Esophagus muscularis mucosa (tissue), 4 donors: ENCODE data around the gene TENM3. TPM values are rescaled to one million over a fixed set of nuclear protein-coding genes. Genes with fewer than 3 reads are reported as not detected.

ENCODE experiments used
- DNase-seq: peaks from one replicate; pipeline ENCODE4 v3.0.0-alpha.2; 2017; ENCODE audit errors: extremely low spot score
- H3K27ac ChIP-seq, 4 donors: fragments of 200-600 bp; sonication (generic); replicated peaks in 1 of 4; 1 replicate in 3 of 4; 2 replicates in 1 of 4; pipeline ENCODE4 v1.5.1; 2016 to 2019; ENCODE audit warnings: mild to moderate bottlenecking in 1 of 4
- H3K27me3 ChIP-seq, 4 donors: fragments of 200-600 bp; sonication (generic); one replicate each; pipeline versions ENCODE4 v1.5.1 to v1.6.0; 2016 to 2019
- H3K36me3 ChIP-seq, 4 donors: fragments of 200-600 bp; sonication (generic); one replicate each; pipeline ENCODE4 v1.5.1; 2016 to 2019
- H3K4me1 ChIP-seq, 4 donors: fragments of 200-600 bp; sonication (generic); one replicate each; pipeline ENCODE4 v1.5.1; 2016 to 2019
- H3K4me3 ChIP-seq, 4 donors: fragments of 200-600 bp; sonication (generic); 1 replicate in 2 of 4; 2 replicates in 2 of 4; pipeline ENCODE4 v1.5.1; 2016 to 2019; ENCODE audit warnings: mild to moderate bottlenecking in 4 of 4, moderate library complexity in 1 of 4
- H3K9me3 ChIP-seq, 4 donors: fragments of 200-600 bp; sonication (generic); 1 replicate in 3 of 4; 2 replicates in 1 of 4; pipeline ENCODE4 v1.5.1; 2016 to 2019
- EP300 ChIP-seq: sonication (generic); formaldehyde crosslinking; IDR thresholded peaks from one replicate; pipeline ENCODE4 v1.6.1; 2017; ENCODE audit warnings: antibody characterized with exemption
- POLR2A ChIP-seq: fragments of 450-650 bp; IDR thresholded peaks from one replicate; pipeline ENCODE4 v1.6.1; 2017; ENCODE audit warnings: antibody characterized with exemption, moderate library complexity, mild to moderate bottlenecking, low read depth
- POLR2AphosphoS5 ChIP-seq, 2 donors: sonication (generic); formaldehyde crosslinking; IDR thresholded peaks; one replicate each; pipeline ENCODE4 v1.6.1; 2017; ENCODE audit warnings: antibody characterized with exemption in 2 of 2
- WGBS: methylation state at CpG from one replicate; pipeline ENCODE4 v1.1.5; 2018; 5-methylcytosine and 5-hydroxymethylcytosine counted together
- intact Hi-C: fragments of 100-400 bp; cut with DNase I; formaldehyde crosslinking; loops from one replicate; pipeline ENCODE4 v1.15.1; 2023
- total RNA-seq, 4 donors: library from RNA; depleted of rRNA; stranded (reverse); fragments of >200 nt; gene quantifications; one replicate each; pipeline versions ENCODE4 v1.1.0 to v1.2.1, GENCODE V29; 2016
- TF ChIP-seq, protein P1 (sequence below), 3 experiments: fragments of 200-600 bp in 2 of 3; fragments of 450-650 bp in 1 of 3; sonication (generic) in 2 of 3; IDR thresholded peaks; one replicate each; pipeline ENCODE4 v1.5.1; 2017 to 2019; ENCODE audit warnings: antibody characterized with exemption in 3 of 3, mild to moderate bottlenecking in 2 of 3, moderate library complexity in 1 of 3

TENM3 gene
- total RNA-seq, 4 donors from 2014 or later = 16.2 to 30.5 (median 28.3) TPM

DNA sequence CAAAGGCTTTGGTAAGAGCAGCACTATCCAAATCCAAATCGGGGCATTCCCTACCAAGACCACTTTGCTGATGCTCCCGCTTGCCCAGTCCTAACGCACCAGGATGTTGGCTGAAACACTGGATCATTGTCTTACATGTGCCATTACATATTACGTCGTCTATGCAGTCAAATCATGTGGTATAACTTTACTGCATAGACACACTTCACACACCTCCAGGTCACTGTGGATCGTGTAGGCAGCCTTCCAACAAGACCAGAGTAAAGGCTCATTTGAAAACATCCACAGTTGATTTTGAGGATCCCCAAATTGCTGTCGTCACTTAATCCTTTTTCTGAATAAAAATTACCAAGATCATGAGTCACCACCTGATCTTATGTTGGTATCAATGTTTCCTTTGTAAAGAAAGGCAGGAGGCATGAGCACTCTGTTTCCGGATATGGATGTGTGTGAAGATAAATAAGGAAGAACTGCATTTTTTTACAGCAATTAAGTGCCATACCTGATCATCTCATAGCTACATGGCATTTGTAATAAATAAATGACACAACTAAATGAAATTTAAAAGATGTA, 18.5 kb downstream of the TENM3 start:
- H3K4me3 ChIP-seq = no peak overlapping the region
- H3K4me1 ChIP-seq = peaks cover 0 to 24% (median 13%) of the 10 kb centered on the region in 4 donors
- TF ChIP-seq, protein P1, sequence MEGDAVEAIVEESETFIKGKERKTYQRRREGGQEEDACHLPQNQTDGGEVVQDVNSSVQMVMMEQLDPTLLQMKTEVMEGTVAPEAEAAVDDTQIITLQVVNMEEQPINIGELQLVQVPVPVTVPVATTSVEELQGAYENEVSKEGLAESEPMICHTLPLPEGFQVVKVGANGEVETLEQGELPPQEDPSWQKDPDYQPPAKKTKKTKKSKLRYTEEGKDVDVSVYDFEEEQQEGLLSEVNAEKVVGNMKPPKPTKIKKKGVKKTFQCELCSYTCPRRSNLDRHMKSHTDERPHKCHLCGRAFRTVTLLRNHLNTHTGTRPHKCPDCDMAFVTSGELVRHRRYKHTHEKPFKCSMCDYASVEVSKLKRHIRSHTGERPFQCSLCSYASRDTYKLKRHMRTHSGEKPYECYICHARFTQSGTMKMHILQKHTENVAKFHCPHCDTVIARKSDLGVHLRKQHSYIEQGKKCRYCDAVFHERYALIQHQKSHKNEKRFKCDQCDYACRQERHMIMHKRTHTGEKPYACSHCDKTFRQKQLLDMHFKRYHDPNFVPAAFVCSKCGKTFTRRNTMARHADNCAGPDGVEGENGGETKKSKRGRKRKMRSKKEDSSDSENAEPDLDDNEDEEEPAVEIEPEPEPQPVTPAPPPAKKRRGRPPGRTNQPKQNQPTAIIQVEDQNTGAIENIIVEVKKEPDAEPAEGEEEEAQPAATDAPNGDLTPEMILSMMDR (IDR thresholded peaks at IDR 0.05) = no peak
- TF ChIP-seq POLR2AphosphoS5 (IDR thresholded peaks at IDR 0.05) = no peak
- TF ChIP-seq POLR2A = no peak
- TF ChIP-seq EP300 = no peak
- DNase-seq = peak; percentile 75
- WGBS = 89% methylated on average over 8 of the region's 8 CpGs
- intact Hi-C loops = no loop called here
- no peak overlapping the region for H3K27ac ChIP-seq
- H3K27me3 ChIP-seq = no peaks in the 10 kb centered on the region
- H3K36me3 ChIP-seq = no peaks in the 10 kb centered on the region
- no peaks in the 10 kb centered on the region for H3K9me3 ChIP-seq

DNA sequence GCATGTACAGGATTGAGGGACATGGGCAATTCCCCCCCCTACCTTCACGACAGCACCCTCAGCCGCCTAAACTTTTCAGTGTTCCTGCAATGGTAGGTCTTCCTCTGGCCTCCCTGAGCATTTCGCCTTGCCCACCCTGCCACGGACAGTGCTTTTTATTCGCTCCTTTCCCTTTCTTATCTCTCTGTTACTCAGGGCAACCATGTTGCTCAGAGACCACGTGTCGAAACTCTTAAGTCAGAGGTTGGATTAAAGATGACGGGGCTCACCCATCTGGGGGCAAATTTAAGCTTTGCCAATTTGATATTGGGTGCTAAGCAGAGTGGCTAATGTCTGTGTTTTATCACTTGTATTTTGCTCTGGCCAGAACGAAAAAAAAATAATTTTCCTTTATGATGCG, 20.4 kb downstream of the TENM3 start:
- intact Hi-C loops = no loop called here
- DNase-seq = peak; percentile 75
- no peaks in the 10 kb centered on the region for H3K9me3 ChIP-seq
- H3K36me3 ChIP-seq = no peaks in the 10 kb centered on the region
- TF ChIP-seq POLR2AphosphoS5 (IDR thresholded peaks at IDR 0.05) (no peak), POLR2A (no peak), EP300 (no peak)
- TF ChIP-seq, protein P1 (IDR thresholded peaks at IDR 0.05) = no peak
- 60% methylated on average over 10 of the region's 10 CpGs for WGBS
- H3K4me1 ChIP-seq = peaks cover 0 to 21% (median 10%) of the 10 kb centered on the region in 4 donors
- H3K27me3 ChIP-seq = no peaks in the 10 kb centered on the region
- H3K27ac ChIP-seq = peak overlapping the region in 2 of 4 donors; percentile 12 to 60
- peak overlapping the region in 3 of 4 donors; percentile 11 to 39 (median 28) for H3K4me3 ChIP-seq

DNA sequence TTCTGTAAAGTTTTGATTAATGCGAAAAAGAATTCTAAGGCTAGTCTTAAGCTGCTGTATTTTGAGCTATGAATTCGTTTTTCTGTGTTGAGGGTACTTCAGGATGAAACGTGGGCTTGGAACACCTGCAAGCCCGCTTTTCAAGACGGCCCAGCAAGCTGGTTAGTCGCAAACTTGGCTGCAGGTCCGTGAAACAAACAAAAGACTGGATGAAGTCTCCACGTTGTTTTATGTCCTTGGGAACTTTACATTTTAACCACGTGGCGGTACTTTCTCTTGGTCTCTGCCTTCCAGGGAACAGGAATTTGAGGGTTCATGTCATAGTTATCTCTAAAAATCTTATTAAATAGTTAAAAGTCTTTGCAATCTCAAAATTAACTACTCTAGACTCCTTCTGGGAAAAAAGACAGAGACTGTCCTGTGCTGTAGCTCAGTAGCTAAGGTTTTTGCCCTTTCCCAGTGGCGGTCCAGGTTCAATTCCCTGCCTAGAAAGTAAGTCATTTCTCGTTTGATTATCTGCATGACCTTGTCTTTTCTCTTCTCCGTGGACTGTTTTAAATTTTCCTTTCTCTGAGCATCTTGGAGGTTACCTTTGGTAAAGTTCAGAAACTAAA, 21.0 kb downstream of the TENM3 start:
- WGBS = 48% methylated on average over 13 of the region's 13 CpGs
- peak overlapping the region in 2 of 4 donors; percentile 12 to 60 for H3K27ac ChIP-seq
- no peaks in the 10 kb centered on the region for H3K36me3 ChIP-seq
- no peaks in the 10 kb centered on the region for H3K27me3 ChIP-seq
- peak; percentile 47 for DNase-seq
- H3K4me1 ChIP-seq = peaks cover 0 to 15% (median 9%) of the 10 kb centered on the region in 4 donors
- intact Hi-C loops = no loop called here
- TF ChIP-seq POLR2A = no peak
- no peak for TF ChIP-seq POLR2AphosphoS5 (IDR thresholded peaks at IDR 0.05)
- TF ChIP-seq EP300 = no peak
- TF ChIP-seq, protein P1 (IDR thresholded peaks at IDR 0.05) = no peak
- H3K4me3 ChIP-seq = peak overlapping the region in 3 of 4 donors; percentile 11 to 39 (median 28)
- H3K9me3 ChIP-seq = no peaks in the 10 kb centered on the region

DNA sequence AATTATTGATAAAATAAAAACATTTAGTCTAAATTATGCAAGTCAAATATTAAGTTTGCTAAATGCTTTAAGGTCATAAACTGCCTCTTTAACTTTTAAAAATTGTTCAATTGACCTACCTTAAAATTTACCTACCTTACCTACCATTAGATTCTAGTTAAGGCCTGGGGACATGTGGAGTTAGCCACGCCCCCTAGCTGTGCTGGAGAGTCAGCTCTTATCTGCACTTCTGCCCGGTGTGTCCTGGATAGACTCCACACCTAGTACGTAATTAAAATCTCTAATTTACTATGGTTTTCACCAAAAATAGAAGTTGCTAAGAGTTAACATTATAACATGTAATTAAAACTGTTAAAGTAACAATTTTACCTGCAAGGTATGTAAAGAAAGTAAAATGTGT, 22.7 kb downstream of the TENM3 start:
- H3K4me1 ChIP-seq = peaks cover 0 to 15% (median 9%) of the 10 kb centered on the region in 4 donors
- TF ChIP-seq, protein P1 (IDR thresholded peaks at IDR 0.05) = no peak
- TF ChIP-seq POLR2AphosphoS5 (IDR thresholded peaks at IDR 0.05) (no peak), EP300 (no peak)
- DNase-seq = no peak
- intact Hi-C loops = no loop called here
- no peaks in the 10 kb centered on the region for H3K27me3 ChIP-seq
- WGBS = 72% methylated on average over 3 of the region's 3 CpGs
- H3K27ac ChIP-seq = no peak overlapping the region
- H3K36me3 ChIP-seq = no peaks in the 10 kb centered on the region
- H3K4me3 ChIP-seq = no peak overlapping the region
- no peaks in the 10 kb centered on the region for H3K9me3 ChIP-seq
